Measurements from ENCODE around the gene GRK4.

DNA sequence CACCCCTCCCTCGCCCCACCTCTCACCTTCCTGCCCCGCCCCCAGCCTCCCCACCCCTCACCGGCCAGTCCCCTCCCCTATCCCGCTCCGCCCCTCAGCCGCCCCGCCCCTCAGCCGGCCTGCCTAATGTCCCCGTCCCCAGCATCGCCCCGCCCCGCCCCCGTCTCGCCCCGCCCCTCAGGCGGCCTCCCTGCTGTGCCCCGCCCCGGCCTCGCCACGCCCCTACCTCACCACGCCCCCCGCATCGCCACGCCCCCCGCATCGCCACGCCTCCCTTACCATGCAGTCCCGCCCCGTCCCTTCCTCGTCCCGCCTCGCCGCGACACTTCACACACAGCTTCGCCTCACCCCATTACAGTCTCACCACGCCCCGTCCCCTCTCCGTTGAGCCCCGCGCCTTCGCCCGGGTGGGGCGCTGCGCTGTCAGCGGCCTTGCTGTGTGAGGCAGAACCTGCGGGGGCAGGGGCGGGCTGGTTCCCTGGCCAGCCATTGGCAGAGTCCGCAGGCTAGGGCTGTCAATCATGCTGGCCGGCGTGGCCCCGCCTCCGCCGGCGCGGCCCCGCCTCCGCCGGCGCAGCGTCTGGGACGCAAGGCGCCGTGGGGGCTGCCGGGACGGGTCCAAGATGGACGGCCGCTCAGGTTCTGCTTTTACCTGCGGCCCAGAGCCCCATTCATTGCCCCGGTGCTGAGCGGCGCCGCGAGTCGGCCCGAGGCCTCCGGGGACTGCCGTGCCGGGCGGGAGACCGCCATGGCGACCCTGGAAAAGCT, 110.9 kb downstream of the GRK4 start, which contains the start of the genes HTT and HTT-AS:
- TF ChIP-seq EZH2 (IDR thresholded peaks at IDR 0.05; ENCODE audit: insufficient read depth, poor library complexity, severe bottlenecking) (no peak), EZH2phosphoT487 (IDR thresholded peaks at IDR 0.05; ENCODE audit: insufficient read depth, low read depth) (no peak)

Data from GM23248 (cell line).